HG03103 (cell line): ENCODE measurements around the gene DOCK10.
A peak's percentile ranks its signal among the peaks of the same experiment; 100 is the strongest.
"Not testable (repeated sequence)": the region's sequence is repeated elsewhere in the genome, so short reads cannot be mapped to it uniquely, and the experiment has no call there.

Source experiments
- ATAC-seq: cut with Tn5 transposase; IDR thresholded peaks from one replicate; pipeline ENCODE4 v1.9.1; 2021; ENCODE audit warnings: low read depth; ENCODE audit not compliant: unreplicated experiment

The DOCK10 gene

DNA sequence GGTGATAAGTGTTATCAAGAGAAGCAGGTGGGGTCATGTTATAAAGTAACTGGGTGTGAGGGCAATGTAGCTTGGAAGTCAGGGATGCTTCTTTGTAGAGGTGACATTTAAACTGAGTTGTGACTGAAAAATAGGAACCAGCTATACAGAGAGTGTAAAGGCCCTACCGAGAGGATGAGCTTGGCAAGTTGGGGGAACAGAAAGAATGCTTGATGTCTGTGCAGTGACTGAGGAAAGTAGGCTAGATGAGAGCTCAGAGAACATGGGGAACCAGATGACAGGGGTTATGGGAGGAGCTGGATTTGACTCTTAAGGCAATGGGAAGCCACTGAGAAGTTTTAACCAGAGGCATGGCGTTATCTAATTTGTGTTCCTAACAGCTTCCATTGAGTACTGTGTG, 115.3 kb downstream of the DOCK10 start:
- no peak for ATAC-seq

DNA sequence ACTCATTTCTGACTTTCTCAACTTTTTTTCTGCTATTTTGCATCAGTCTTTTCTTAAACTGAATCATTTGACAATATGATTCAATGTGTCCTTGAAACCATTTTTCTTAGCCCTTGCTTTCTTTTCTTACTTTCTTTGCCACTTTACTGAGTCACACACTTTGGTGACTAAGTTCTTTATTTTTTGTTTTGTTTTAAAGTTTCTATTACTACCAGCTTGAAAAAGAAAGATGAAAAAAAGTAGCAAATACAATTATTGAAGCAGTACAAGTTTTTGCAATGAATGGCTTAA, 116.5 kb downstream of the DOCK10 start:
- no peak for ATAC-seq

DNA sequence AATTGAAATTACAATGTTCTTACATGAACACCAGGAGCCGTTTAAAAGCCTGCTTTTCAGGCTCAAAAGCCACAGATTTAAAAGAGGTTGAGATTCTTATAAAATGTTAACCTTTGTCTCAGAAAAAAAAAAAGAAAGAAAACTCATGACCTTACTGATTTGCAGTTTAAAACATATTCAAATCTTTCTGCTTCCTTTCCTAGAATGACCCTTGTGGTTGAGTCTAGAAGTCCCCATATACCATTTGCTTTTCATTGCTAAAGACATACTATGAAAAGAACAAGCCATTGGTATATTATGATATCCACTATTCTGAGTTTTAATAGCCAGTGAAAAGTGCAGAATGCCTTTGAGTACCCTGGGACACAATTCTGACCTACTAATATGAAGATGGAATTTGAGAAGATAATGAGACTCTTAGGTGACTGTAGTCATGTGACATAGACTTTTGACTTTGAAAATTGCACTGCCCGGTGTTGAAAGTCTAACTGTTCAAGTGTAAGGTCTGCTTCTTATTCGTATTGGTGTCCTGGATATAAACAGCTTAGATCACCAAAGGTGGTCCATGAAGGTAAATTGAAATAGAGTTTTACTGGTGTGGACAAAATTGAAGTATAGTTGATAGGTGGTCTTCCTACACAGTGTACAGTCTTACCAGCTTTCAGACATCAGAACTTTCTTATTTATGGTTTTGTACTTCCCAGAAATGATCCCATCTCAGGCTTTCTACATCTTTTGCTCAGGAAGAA, 117.0 kb downstream of the DOCK10 start:
- no peak for ATAC-seq

DNA sequence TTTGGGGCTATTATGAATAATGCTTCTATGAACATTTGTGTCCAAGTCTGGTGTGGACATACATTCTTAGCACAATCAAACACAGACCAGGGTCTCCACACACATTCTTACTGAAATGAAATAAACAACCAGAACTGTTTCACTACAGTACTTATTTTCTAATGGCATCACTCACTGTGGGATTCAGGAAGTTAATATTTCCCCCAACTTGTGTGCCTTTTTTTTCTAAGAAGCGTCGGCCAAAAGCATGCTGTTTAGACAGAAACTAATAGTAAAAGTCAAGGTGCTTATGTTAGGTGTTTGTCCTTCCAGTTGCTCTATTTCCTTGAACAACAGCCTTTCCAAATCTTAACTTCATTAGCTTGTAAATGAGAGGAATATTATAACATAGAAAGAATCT, 117.6 kb downstream of the DOCK10 start:
- ATAC-seq = no peak

DNA sequence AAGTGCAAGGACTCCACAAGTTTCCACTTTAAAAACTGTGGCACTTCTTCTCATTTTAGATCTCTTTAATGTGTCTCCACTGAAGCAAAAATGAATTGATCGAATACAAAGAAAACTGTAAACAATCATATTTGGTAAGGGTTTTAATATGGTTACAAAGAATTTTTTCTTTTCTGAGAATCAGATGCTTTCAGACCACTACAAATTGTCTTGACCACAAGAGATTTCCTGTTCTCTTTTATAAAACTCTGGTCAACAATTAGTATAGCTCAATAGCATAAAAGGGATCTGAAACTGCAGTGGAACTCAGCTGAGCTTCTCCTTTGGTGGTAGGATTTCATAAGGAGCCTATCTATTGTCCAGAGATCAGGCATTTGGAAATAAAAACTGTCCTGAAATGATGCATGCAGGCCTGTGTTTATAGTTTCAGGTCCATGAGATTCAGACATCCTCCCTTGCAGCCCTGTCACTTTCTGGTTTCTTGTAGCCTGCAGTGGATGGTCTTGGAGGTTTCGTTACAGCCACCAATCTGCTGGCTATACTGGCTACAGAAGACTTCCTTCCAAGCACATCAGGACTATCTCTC, 120.0 kb downstream of the DOCK10 start:
- ATAC-seq = peak; percentile 73

DNA sequence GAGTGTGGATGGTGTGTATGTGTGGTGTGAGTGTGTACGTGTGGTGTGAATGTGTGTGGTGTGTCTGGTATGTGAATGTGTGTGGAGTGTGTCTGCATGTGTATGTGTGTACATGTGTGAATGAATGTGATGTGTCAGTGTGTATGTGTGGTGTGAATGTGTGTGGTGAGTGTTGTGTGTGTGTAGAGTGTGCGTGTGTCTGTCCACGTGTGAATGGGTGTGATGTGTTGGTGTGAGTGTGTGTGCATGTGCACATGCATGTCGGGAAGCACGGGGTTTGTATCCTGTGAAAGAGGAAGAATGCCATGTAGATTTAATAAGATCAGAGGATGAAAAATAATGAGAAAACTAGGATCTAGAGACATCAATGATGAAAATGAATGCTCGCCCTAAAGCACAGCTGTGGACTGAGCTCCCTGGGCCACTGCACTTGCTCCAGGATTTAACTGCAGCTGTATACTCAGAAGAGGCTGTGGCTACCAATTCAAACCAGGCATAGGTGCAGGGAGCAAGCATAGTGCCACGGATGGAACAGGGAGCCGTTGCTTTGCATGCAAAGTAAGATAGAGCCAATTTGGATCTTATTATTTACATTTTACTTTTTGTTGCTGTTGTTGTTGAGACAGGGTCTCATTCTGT, 122.7 kb downstream of the DOCK10 start:
- no peak for ATAC-seq

DNA sequence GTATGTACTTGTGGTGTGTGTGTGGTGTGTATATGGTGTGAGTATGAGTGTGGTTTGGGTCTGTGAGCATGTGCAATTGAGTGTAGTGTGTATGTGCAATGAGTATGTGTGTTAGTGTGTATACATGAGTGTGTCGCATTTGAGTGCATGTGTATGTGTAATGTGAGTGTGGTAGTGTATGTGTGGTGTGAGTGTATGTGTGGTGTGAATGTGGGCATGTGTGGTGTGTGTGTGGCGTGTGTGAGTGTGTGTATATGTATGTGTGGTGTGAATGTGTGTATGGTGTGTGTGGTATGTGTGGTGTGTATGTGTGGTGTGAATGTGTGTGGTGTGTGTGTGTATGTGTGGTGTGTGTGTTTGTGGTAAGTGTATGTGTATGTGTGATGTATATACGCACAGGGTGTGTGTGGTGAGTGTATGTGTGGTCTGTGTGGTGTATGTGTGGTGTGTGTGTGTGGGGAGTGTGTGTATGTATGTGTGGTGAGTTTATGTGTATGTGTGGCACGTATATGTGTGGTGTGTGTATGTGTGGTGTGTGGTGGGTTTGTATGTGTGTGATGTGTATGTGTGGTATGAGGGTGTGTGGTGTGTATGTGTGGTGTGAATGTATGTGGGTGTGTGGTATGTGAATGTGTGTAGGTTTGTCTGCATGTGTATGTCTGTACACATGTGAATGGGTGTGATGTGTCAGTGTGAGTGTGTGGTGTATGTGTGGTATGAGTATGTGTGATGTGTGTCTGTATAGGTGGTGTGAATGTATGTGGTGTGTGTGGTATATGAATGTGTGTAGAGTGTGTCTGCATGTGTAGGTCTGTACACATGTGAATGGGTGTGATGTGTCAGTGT, 123.4 kb downstream of the DOCK10 start:
- no peak for ATAC-seq

DNA sequence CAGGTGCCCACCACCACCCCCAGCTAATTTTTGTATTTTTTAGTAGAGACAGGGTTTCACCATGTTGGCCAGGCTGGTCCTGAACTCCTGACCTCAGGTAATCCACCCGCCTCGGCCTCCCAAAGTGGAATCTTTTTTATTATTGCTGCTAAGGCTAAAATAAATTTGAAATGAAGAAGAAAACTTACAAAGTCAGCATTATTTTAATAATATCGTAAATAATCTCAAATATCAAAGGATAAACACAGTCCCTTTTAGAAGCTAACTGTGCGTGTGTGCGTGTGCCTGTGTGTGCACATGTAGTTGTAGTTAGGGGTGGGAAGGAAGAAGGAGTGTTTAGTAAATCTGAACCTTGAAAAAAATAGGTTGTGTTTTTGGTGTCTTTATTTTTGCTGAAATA, 125.0 kb downstream of the DOCK10 start:
- not testable (repeated sequence) for ATAC-seq

DNA sequence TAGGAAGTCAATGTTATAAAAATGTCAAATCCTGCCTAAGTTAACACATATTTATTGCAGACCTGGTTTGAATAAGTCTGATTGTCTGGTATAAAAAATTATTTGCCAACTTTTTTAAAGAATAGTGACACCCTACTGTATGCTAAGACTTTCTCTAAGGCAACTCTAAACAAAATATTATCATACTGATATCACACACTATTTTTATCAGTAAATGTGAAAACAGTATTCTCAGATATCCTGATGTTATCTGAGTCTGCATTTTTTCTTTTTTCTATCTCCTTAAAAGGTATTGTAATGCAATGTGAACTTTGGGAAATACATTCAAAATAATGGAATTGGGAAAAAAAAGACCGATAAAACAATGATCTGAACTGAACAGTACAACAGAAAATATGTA, 127.1 kb downstream of the DOCK10 start:
- no peak for ATAC-seq

DNA sequence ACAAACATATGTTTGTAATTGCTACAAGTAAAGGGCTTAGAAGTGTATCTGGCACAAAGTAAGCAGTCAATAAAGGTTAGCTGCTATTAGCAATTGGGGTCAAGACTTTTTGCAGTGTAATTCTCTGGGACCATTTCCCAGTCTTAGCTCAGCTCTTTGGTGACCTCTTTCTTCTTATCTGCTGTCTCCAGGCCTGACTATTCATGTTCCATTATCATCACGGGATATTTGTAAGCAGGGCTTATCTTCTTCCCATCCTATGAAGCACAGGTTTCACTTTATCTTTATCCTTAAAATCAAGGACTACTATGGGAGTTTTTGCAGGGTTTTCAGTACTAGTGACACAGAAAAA, 131.7 kb downstream of the DOCK10 start:
- ATAC-seq = no peak

DNA sequence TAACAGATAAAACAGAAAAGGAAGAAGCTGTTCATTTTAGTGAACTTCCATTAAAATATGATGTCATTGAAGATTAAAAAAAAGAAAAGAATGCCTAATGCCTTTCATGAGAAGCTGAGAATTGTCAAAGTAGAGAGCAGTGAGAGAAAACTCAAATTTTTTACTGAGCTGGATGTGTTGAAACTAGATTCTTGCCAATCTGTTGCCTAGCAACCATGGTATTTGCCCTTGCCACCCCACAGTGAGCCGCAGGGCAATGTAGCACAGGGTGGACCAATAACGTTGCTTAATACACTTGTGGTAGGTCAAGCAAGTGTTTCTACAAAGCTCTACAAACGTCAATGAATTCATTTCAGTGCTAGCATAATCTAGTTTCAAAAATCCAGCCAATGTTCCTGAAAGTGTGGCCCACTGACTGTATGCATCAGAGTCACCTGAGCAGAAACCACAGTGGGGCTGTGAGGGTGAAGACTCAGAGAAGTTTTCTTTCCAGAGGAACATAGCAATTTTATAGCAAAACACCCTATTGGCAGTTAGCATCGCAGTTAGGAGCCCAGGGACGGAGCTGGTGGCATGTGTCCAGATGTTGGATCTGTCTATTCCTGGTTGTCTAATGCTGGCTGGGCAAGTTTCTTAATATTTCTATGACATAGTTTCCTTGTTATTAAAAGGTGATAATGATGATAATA, 132.2 kb downstream of the DOCK10 start:
- peak; percentile 67 for ATAC-seq

DNA sequence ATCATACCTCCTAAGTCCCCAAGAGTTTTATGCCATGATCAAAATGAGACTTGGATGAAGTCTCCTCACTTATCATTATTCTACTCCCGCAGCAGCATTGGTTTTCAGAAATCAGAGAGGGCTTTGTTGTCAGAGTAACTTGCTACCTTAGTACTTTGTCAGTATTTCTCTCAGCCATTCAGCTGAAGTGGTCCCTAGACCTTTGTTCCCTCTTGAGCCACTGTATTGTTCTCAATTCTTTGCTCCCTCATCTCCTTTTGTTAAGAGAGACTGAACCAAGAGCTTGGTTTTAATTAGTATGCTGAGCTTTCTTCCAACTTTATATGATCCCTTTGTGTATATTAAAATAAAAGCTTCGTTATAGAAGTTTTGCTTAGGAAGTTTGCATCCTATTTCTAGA, 133.4 kb downstream of the DOCK10 start:
- ATAC-seq = no peak

DNA sequence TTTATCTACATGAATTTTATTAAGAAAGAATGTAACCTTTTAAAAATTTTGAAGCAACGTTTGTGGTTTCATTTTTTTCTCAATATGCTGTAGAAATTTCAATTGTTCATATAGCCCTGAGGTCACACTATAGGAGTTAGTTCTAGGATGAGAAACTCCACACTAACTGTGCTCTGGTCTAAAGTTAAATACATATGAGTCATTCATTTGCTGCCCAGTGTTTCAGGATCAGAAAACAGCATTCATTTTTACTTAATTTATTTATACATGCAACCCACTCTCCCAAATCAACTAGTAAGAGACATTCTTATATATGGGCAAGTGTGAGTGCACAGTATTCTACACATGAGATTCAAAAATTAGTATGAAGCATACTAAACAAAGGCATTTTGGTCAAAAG, 137.9 kb downstream of the DOCK10 start:
- no peak for ATAC-seq

DNA sequence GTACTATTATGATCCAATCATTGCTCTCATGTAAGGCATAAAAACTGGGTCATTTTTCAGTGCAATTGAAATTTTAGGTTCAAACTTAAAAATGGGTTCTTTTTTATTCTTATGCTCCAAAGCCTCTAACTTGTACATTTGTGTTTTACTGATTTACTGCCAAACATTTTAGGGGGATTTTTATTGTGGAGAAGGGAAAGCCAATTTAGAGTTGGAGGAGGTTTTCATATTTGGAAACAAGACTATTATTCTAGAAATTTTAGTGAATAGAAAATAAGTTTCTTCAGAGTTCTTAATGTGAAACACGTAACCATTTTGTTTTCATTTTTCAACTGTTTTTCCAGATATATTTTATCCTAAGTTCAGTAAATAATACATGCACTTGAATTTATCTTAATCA, 138.6 kb downstream of the DOCK10 start:
- no peak for ATAC-seq

DNA sequence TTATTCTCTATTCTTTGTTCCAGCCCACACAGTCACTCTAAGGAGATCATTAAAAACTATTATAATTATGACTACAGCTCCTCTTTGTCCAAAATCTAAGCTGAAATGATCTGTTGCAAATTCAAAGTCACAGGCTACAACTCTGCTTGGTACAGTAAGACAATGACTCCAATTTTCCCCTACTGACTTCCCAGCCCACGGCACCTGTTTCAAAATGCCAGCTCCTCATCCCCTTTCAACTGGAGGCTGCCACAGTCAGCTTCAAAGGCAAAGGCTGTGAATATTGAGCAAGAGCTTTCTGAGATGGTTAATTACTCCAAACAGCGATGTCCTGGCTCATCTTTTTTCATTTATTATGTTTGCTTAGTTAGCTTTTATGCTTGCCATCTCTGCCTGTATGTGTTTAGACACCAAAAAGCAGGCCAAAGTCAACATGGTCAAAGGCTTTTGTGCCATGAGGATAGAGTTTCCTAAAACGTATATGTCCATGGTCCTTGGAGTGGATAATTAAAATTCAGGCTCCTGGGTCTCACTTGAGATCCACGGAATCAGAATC, 141.1 kb downstream of the DOCK10 start:
- ATAC-seq = no peak

DNA sequence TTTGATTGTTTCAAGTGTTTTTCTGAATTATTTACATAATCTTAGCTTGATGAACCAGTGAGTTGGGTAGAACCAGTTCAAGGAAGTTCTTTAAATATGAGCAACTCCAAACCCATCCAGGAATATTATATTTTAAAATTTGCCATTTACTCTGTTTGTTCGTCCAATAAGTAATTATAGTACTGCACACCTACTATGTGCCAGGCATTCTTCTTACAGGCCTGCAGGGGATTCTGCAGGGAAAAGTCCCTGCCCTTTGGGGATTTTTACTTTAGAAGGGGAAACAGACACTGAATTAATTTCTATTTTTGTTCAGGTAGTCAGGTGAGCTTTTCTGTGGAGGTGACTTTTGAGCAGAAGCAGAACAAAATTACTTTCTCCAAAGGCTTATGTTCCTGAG, 146.9 kb downstream of the DOCK10 start:
- ATAC-seq = no peak

DNA sequence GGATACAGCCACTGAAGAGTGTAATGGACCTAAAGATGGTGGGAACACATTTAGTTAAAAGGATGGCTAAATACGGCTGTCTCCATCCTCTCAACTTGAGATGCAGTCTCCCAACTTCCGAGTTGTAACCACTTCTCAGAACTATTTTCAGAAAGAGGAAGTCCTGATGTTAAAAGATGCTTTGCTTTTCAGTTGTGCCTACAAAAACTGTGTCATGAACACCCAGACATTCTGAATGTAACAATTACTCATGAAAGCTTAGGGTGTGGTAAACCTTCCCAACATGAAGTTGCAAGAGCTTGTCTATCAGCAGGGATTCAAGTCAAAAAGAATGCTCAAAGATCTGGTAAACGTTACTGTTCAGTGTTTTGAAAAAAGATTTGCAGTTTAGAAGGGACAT, 147.9 kb downstream of the DOCK10 start:
- ATAC-seq = peak; percentile 92

DNA sequence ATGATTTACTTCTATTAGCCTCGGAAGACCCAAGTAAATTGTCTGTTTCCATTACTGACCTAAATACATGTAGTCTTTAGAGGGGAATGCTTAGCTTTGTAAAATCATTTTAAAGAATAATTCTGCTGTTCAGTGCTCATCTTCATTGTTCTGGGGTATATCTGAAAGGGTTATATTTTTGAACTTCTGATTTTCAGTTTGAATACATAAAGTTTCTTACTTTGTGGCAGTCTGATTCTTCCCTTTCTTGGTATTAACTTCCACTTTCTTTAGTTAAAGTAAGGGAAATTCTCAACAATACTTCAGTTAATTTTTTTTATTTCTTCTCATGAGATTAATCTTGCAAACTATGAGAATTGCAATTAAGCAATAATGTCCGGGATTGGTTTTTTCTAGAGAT, 148.4 kb downstream of the DOCK10 start:
- ATAC-seq = no peak

DNA sequence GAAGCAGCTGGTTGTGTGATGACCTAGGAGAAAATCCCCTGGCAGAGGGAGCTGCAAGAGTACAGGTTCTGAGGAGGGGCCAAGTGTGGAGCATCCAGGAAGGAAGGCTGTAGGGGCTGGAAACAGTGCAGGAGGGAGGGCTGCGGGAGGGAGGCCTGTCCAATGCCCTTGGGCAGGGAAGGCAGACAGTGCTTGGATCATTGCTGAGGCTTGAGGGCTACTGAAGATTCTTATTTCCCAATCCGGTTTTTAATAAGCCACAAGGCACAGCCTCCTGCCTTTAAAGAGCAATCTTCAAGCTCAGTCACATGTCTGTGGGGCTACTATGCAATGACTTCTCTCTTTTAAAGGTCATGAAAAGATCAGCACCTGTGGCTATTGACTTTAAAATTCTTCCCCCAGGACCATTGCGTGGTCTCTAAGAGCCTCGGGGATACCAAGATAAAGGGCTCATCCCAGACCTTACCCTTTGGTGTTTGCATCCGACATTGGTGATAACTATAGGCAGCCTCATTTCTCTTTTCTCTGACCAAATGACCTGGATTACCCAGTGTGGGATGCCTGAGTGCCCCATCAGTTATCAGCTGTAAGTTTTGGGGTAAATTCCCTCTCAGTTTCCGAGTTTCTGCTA, 149.6 kb downstream of the DOCK10 start:
- no peak for ATAC-seq

DNA sequence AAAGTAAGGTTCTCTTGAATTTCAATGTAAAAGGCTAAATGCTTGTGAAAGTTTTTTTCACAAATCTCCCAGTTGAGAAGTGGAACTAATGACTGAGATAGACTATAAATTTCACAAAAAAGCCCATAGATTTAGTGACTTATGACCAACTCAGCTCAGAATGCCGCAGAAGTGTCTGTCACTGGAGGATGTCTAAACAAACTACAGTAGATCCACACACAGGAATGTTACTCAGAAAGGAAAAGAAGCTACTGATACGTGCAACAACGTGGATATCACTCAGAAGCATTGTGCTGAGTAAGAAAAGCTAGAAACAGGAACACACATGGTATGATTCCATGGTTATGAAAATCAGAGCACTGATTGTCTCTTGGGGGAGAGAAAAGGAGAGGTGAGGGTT, 151.9 kb downstream of the DOCK10 start:
- ATAC-seq = no peak
